H9 (cell line): Measurements from ENCODE around the gene NEXN. TPM values are rescaled to one million over a fixed set of nuclear protein-coding genes. Genes with fewer than 3 reads are reported as not detected.

Experiments used
- DNase-seq: peaks from one replicate; pipeline ENCODE4 v3.0.0-alpha.2; 2017
- H2AFZ ChIP-seq: one replicate; pipeline ENCODE4 v1.6.1; 2013; ENCODE audit warnings: mild to moderate bottlenecking, low read length, control low read depth, moderate library complexity
- H2AK5ac ChIP-seq: 2 replicates; pipeline ENCODE4 v1.6.1; 2013; ENCODE audit warnings: low read length, control low read depth, mixed read lengths; ENCODE audit not compliant: insufficient read length
- H2BK120ac ChIP-seq: one replicate; pipeline ENCODE4 v1.6.1; 2013; ENCODE audit warnings: low read depth, mild to moderate bottlenecking, low read length, control low read depth, inconsistent platforms; ENCODE audit not compliant: poor library complexity, severe bottlenecking
- H2BK12ac ChIP-seq: 2 replicates; pipeline ENCODE4 v1.6.1; 2013; ENCODE audit warnings: low read length, control low read depth, mixed read lengths, low read depth; ENCODE audit not compliant: insufficient read length
- H2BK15ac ChIP-seq: 2 replicates; pipeline ENCODE4 v1.6.1; 2013; ENCODE audit warnings: low read depth, low read length, control low read depth
- H2BK20ac ChIP-seq: one replicate; pipeline ENCODE4 v1.6.1; 2013; ENCODE audit warnings: low read depth, mild to moderate bottlenecking, low read length, control low read depth, inconsistent platforms; ENCODE audit not compliant: poor library complexity, severe bottlenecking
- H2BK5ac ChIP-seq: 2 replicates; pipeline ENCODE4 v1.6.1; 2013; ENCODE audit warnings: low read length, control low read depth, mixed read lengths; ENCODE audit not compliant: insufficient read length
- H3K14ac ChIP-seq: 2 replicates; pipeline ENCODE4 v1.6.1; 2013; ENCODE audit warnings: low read length, control low read depth; ENCODE audit not compliant: insufficient read depth
- H3K18ac ChIP-seq: 2 replicates; pipeline ENCODE4 v1.6.1; 2013; ENCODE audit warnings: low read depth, mild to moderate bottlenecking, mixed read lengths, low read length, control low read depth; ENCODE audit not compliant: insufficient read length
- H3K23ac ChIP-seq: 2 replicates; pipeline ENCODE4 v1.6.1; 2013; ENCODE audit warnings: low read length, control low read depth, mixed read lengths, low read depth; ENCODE audit not compliant: insufficient read length
- H3K23me2 ChIP-seq: 2 replicates; pipeline ENCODE4 v1.6.1; 2013; ENCODE audit warnings: low read depth, mild to moderate bottlenecking, mixed read lengths, low read length, control low read depth; ENCODE audit not compliant: insufficient read length, poor library complexity, severe bottlenecking
- H3K27ac ChIP-seq: 2 replicates; pipeline ENCODE4 v1.5.1; 2013; ENCODE audit warnings: low read length, control low read depth, mixed read lengths, low read depth; ENCODE audit not compliant: insufficient read length
- H3K27me3 ChIP-seq: 2 replicates; pipeline ENCODE4 v1.6.1; 2013; ENCODE audit warnings: low read length, control low read depth, inconsistent platforms; ENCODE audit not compliant: insufficient read depth
- H3K4ac ChIP-seq: 2 replicates; pipeline ENCODE4 v1.6.1; 2013; ENCODE audit warnings: low read depth, mild to moderate bottlenecking, control low read depth, inconsistent platforms, low read length, moderate library complexity
- H3K4me1 ChIP-seq: 2 replicates; pipeline ENCODE4 v1.6.1; 2013; ENCODE audit warnings: low read length, control low read depth, inconsistent platforms; ENCODE audit not compliant: insufficient read depth
- H3K4me2 ChIP-seq: 2 replicates; pipeline ENCODE4 v1.6.1; 2013; ENCODE audit warnings: low read length, control low read depth, mixed read lengths; ENCODE audit not compliant: insufficient read length, insufficient read depth
- H3K56ac ChIP-seq: 2 replicates; pipeline ENCODE4 v1.6.1; 2013; ENCODE audit warnings: low read depth, mild to moderate bottlenecking, mixed read lengths, low read length, control low read depth; ENCODE audit not compliant: insufficient read length
- H3K79me1 ChIP-seq: 2 replicates; pipeline ENCODE4 v1.6.1; 2013; ENCODE audit warnings: low read depth, mild to moderate bottlenecking, moderate library complexity, low read length, control low read depth, inconsistent platforms; ENCODE audit not compliant: insufficient read depth, poor library complexity, severe bottlenecking
- H3K79me2 ChIP-seq: 2 replicates; pipeline ENCODE4 v1.6.1; 2013; ENCODE audit warnings: low read length, control low read depth, inconsistent platforms; ENCODE audit not compliant: insufficient read depth
- H3K9ac ChIP-seq: 2 replicates; pipeline ENCODE4 v1.6.1; 2013; ENCODE audit warnings: low read length, control low read depth, mixed read lengths; ENCODE audit not compliant: insufficient read length; ENCODE audit errors: extremely low read depth
- H3K9me3 ChIP-seq: one replicate; pipeline ENCODE4 v1.6.1; 2013; ENCODE audit warnings: low read depth, low read length, inconsistent platforms; ENCODE audit not compliant: control insufficient read depth
- H3T11ph ChIP-seq: one replicate; pipeline ENCODE4 v1.6.1; 2013; ENCODE audit warnings: mild to moderate bottlenecking, low read length, control low read depth, inconsistent platforms
- H4K20me1 ChIP-seq: one replicate; pipeline ENCODE4 v1.6.1; 2013; ENCODE audit not compliant: control insufficient read depth, insufficient read length, insufficient read depth
- H4K5ac ChIP-seq: 2 replicates; pipeline ENCODE4 v1.6.1; 2013; ENCODE audit warnings: low read depth, mild to moderate bottlenecking, mixed read lengths, low read length, control low read depth; ENCODE audit not compliant: insufficient read length
- H4K8ac ChIP-seq: replicated peaks from 2 replicates; pipeline ENCODE4 v1.6.1; 2013; ENCODE audit warnings: low read length, control low read depth, mixed read lengths, low read depth; ENCODE audit not compliant: insufficient read length
- H4K91ac ChIP-seq: 2 replicates; pipeline ENCODE4 v1.6.1; 2013; ENCODE audit warnings: low read depth, mild to moderate bottlenecking, moderate library complexity, mixed read lengths, low read length, control low read depth; ENCODE audit not compliant: insufficient read length
- H3K27ac Mint-ChIP-seq, 3 experiments: 2 replicates in 2 of 3; 3 replicates in 1 of 3; pipeline ENCODE4 v1.8.0; 2020 to 2021; ENCODE audit warnings: mixed read lengths in 3 of 3, mild to moderate bottlenecking in 1 of 3, moderate library complexity in 1 of 3
- H3K27me3 Mint-ChIP-seq: 2 replicates; pipeline ENCODE4 v1.8.0; 2021; ENCODE audit warnings: low read depth, mild to moderate bottlenecking, moderate library complexity, mixed read lengths
- H3K36me3 Mint-ChIP-seq, 3 experiments: 2 replicates in 2 of 3; 3 replicates in 1 of 3; pipeline ENCODE4 v1.8.0; 2020 to 2021; ENCODE audit warnings: low read depth in 3 of 3, mixed read lengths in 3 of 3; ENCODE audit not compliant: insufficient read depth in 1 of 3
- H3K4me1 Mint-ChIP-seq, 2 experiments: 2 replicates each; pipeline ENCODE4 v1.8.0; 2020; ENCODE audit warnings: mixed read lengths in 2 of 2
- H3K4me3 Mint-ChIP-seq, 2 experiments: 2 replicates in 1 of 2; 3 replicates in 1 of 2; pipeline ENCODE4 v1.8.0; 2020 to 2021; ENCODE audit warnings: mild to moderate bottlenecking in 2 of 2, mixed read lengths in 2 of 2, moderate library complexity in 1 of 2
- H3K9me3 Mint-ChIP-seq, 2 experiments: 2 replicates in 1 of 2; 3 replicates in 1 of 2; pipeline ENCODE4 v1.8.0; 2020; ENCODE audit warnings: mild to moderate bottlenecking in 2 of 2, mixed read lengths in 2 of 2, moderate library complexity in 1 of 2
- CTCF ChIP-seq: fragments of 200-600 bp; sonication (generic); conservative IDR thresholded peaks from 3 replicates; pipeline ENCODE4 v1.8.0; 2021; ENCODE audit warnings: antibody characterized with exemption, mild to moderate bottlenecking
- WGBS: extraction: QIAGEN DNeasy Blood & Tissue Kit; methylation state at CpG from one replicate; pipeline ENCODE4 v1.1.7; 2013; ENCODE audit warnings: missing lambda C conversion rate, low lambda C conversion rate, mixed read lengths; ENCODE audit not compliant: insufficient read length; ENCODE audit errors: extremely low coverage; 5-methylcytosine and 5-hydroxymethylcytosine counted together
- total RNA-seq: library from RNA; stranded (reverse); gene quantifications from 2 replicates; pipeline ENCODE4 v1.2.1, GENCODE V29; 2021

NEXN gene
- total RNA-seq, 1 experiment from 2014 or later: 3.2 TPM

- Histone ChIP-seq H2BK15ac (no peak overlapping the region), H2AK5ac (no peak overlapping the region), H3K79me1 (no peaks in the 10 kb centered on the region), H2BK20ac (no peak overlapping the region), H2AFZ (no peak overlapping the region), H3K23me2 (no peaks in the 10 kb centered on the region), H4K91ac (no peak overlapping the region), H3K27me3 (no peaks in the 10 kb centered on the region), H4K8ac (no peak overlapping the region), H3K9ac (no peak overlapping the region), H4K5ac (no peak overlapping the region), H3K14ac (no peak overlapping the region), H3K23ac (no peak overlapping the region), H4K20me1 (no peaks in the 10 kb centered on the region), H2BK12ac (no peak overlapping the region), H2BK120ac (no peak overlapping the region), H3K4me1 (no peaks in the 10 kb centered on the region), H2BK5ac (no peak overlapping the region), H3K4ac (no peak overlapping the region), H3K79me2 (no peaks in the 10 kb centered on the region), H3T11ph (no peak overlapping the region), H3K9me3 (no peaks in the 10 kb centered on the region), H3K4me2 (no peak overlapping the region), H3K56ac (no peak overlapping the region), H3K18ac (no peak overlapping the region), H3K27ac (no peak overlapping the region)
- Mint-ChIP-seq H3K27me3 (no peaks in the 10 kb centered on the region), H3K9me3 (no peaks in the 10 kb centered on the region; a peak in 1 of 5 replicates), H3K4me3 (no peak overlapping the region), H3K36me3 (no peaks in the 10 kb centered on the region; a peak in 1 of 7 replicates), H3K27ac (0 out of 7 replicates have a peak overlapping the region, but pooled peaks of 1 of the 3 experiments have one; percentile 3), H3K4me1 (no peaks in the 10 kb centered on the region; a peak in 1 of 4 replicates)
- no peak for TF ChIP-seq CTCF
- DNase-seq: no peak
- WGBS: no CpG with 5 or more reads among the region's 1 CpG
These were observed 7.4 kb upstream of the NEXN start for GRCh38 chr1:77881061-77881460.
